ENCODE data around the gene CENPK. TPM values are rescaled to one million over a fixed set of nuclear protein-coding genes. Genes with fewer than 3 reads are reported as not detected.

Gene CENPK
- total RNA-seq, 1 experiment from 2014 or later: 46.0 TPM

GRCh38 chr5:65478336-65478735, 84.6 kb downstream of the CENPK start:
- H3K56ac ChIP-seq (ENCODE audit: insufficient read length, low read depth, low read length): no peak overlapping the region
- no peaks in the 10 kb centered on the region for H4K20me1 ChIP-seq (ENCODE audit: control insufficient read depth, insufficient read depth, insufficient read length)
- H3K4me1 Mint-ChIP-seq: peaks cover 18% of the 10 kb centered on the region in 2 experiments
- no peak overlapping the region for H3K27ac Mint-ChIP-seq
- H3K27ac ChIP-seq (ENCODE audit: insufficient read length, low read depth, low read length): no peak overlapping the region
- no peak for TF ChIP-seq CTCF (conservative IDR thresholded peaks at IDR 0.05)
- H4K91ac ChIP-seq (ENCODE audit: insufficient read length, low read depth, low read length): no peak overlapping the region
- H3K9me3 ChIP-seq (ENCODE audit: control insufficient read depth, low read depth, low read length): no peaks in the 10 kb centered on the region
- no peaks in the 10 kb centered on the region for H3K79me1 ChIP-seq (ENCODE audit: insufficient read depth, low read depth, low read length, poor library complexity, severe bottlenecking)
- no peak overlapping the region for H3K14ac ChIP-seq (ENCODE audit: insufficient read depth, low read length)
- no peak overlapping the region for H4K5ac ChIP-seq (ENCODE audit: insufficient read length, low read depth, low read length)
- H3K4ac ChIP-seq (ENCODE audit: low read depth, low read length): no peak overlapping the region
- no peak overlapping the region for H3K23ac ChIP-seq (ENCODE audit: insufficient read length, low read depth, low read length)
- no peak overlapping the region for H2BK15ac ChIP-seq (ENCODE audit: low read depth, low read length)
- no peak overlapping the region for H2BK5ac ChIP-seq (ENCODE audit: insufficient read length, low read length)
- no peak overlapping the region for H3K4me2 ChIP-seq (ENCODE audit: insufficient read depth, insufficient read length, low read length)
- H3K79me2 ChIP-seq (ENCODE audit: insufficient read depth, low read length): no peaks in the 10 kb centered on the region
- peaks cover 18% of the 10 kb centered on the region for H3K23me2 ChIP-seq (ENCODE audit: insufficient read length, low read depth, low read length, poor library complexity, severe bottlenecking)
- H2BK120ac ChIP-seq (ENCODE audit: low read depth, low read length, poor library complexity, severe bottlenecking): no peak overlapping the region
- H3K36me3 Mint-ChIP-seq (ENCODE audit: insufficient read depth in 1 of 3, low read depth in 3 of 3): no peaks in the 10 kb centered on the region
- H2AK5ac ChIP-seq (ENCODE audit: insufficient read length, low read length): no peak overlapping the region
- no peak overlapping the region for H3K9ac ChIP-seq (ENCODE audit: extremely low read depth, insufficient read length, low read length)
- no peaks in the 10 kb centered on the region; the same call in 1 of the 2 replicates for H3K27me3 ChIP-seq (ENCODE audit: insufficient read depth, low read length)
- H3K27me3 Mint-ChIP-seq (ENCODE audit: low read depth): no peaks in the 10 kb centered on the region
- no peak overlapping the region for H3K4me3 Mint-ChIP-seq
- DNase-seq: no peak
- no peaks in the 10 kb centered on the region; the same call in 1 of the 2 replicates for H3K4me1 ChIP-seq (ENCODE audit: insufficient read depth, low read length)
- no peak overlapping the region for H2BK20ac ChIP-seq (ENCODE audit: low read depth, low read length, poor library complexity, severe bottlenecking)
- H3K9me3 Mint-ChIP-seq: no peaks in the 10 kb centered on the region
- H2AFZ ChIP-seq (ENCODE audit: low read length): no peak overlapping the region
- no peak overlapping the region for H3K18ac ChIP-seq (ENCODE audit: insufficient read length, low read depth, low read length)
- H4K8ac ChIP-seq (replicated peaks; ENCODE audit: insufficient read length, low read depth, low read length): no peak overlapping the region
- H3T11ph ChIP-seq (ENCODE audit: low read length): no peak overlapping the region
- no CpG with 5 or more reads among the region's 1 CpG for WGBS (ENCODE audit: extremely low coverage, insufficient read length, low lambda C conversion rate)
- H2BK12ac ChIP-seq (ENCODE audit: insufficient read length, low read depth, low read length): no peak overlapping the region
